ENCODE measurements around the gene FOXL1.

DNA sequence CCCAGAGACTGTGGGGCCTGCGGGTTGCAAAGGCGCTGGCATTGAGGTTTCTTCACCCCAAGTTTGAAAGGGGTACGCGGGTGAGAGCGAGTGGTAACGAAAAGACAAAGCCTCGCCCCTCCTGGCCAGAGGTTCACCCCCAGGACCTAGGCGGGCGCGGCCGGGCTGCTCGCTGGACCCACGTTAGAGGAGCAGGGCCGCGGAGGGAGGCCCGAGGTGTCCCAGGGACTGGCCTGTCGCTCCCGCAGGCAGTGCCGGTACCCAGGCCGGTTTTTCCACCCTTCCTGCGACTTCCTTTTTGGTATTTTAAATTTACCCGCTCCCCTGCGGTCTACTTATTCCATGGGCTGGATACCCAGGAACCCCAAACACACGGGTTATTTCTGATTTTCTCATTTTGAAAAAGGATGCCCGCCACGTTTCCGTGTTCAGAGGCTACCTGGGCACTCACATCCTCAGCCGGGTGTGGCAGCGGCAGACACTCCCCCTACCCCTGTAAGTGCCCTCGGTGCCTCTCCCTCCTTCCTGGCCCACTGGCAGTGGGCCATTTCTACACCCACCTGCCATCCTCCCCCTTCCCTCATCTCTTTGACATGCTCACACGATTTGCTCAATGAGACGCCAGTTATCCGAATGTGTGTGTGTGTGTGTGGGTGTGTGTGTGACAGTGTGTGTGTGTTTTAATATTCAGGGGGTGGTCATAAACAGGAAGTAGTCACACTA lies 1.6 kb upstream of the FOXL1 start:
- TF ChIP-seq, protein P1, sequence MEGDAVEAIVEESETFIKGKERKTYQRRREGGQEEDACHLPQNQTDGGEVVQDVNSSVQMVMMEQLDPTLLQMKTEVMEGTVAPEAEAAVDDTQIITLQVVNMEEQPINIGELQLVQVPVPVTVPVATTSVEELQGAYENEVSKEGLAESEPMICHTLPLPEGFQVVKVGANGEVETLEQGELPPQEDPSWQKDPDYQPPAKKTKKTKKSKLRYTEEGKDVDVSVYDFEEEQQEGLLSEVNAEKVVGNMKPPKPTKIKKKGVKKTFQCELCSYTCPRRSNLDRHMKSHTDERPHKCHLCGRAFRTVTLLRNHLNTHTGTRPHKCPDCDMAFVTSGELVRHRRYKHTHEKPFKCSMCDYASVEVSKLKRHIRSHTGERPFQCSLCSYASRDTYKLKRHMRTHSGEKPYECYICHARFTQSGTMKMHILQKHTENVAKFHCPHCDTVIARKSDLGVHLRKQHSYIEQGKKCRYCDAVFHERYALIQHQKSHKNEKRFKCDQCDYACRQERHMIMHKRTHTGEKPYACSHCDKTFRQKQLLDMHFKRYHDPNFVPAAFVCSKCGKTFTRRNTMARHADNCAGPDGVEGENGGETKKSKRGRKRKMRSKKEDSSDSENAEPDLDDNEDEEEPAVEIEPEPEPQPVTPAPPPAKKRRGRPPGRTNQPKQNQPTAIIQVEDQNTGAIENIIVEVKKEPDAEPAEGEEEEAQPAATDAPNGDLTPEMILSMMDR (IDR thresholded peaks at IDR 0.05; ENCODE audit: low read depth, low read length, poor library complexity, severe bottlenecking), result no peak
- TF ChIP-seq EZH2phosphoT487 (IDR thresholded peaks at IDR 0.05; ENCODE audit: borderline replicate concordance, low read length), result no peak
